Cardiac fibroblast (primary cell): Measurements from ENCODE around the gene RAB22A.

ENCODE experiments used
- DNase-seq, 2 donors: peaks; one replicate each; pipeline versions ENCODE4 v3.0.0 to v3.0.0-alpha.2; 2010; ENCODE audit warnings: low read depth in 2 of 2
- H3K4me3 ChIP-seq, 2 donors: replicated peaks in 1 of 2; 1 replicate in 1 of 2; 2 replicates in 1 of 2; pipeline ENCODE4 v1.5.1; 2011; ENCODE audit warnings: low read depth in 2 of 2, low read length in 2 of 2, mild to moderate bottlenecking in 2 of 2, moderate library complexity in 1 of 2
- TF ChIP-seq, protein P1 (sequence below): IDR thresholded peaks from one replicate; pipeline ENCODE4 v1.5.1; 2011; ENCODE audit warnings: low read depth, mild to moderate bottlenecking, low read length, inconsistent platforms

Gene RAB22A

DNA sequence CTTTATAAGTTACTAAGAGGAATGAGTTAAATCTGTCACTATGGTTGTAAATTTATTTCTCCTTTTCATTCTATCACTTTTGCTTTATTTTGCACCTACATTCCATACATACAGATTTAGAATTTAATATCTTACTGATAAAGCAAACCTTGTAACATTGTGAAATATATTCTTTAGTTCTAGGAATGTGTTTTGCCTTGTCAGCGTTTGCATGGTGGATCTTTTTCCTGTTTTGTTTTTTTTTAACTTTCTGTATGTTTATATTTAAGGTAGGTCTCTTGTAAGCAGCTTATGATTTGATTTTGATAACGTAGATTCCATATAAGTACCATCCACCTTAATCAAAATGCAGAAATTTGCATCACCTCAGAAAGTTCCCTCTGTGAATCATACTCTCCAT is 16.4 kb downstream of the RAB22A start:
- no peak for DNase-seq
- H3K4me3 ChIP-seq = no peak overlapping the region
- TF ChIP-seq, protein P1, sequence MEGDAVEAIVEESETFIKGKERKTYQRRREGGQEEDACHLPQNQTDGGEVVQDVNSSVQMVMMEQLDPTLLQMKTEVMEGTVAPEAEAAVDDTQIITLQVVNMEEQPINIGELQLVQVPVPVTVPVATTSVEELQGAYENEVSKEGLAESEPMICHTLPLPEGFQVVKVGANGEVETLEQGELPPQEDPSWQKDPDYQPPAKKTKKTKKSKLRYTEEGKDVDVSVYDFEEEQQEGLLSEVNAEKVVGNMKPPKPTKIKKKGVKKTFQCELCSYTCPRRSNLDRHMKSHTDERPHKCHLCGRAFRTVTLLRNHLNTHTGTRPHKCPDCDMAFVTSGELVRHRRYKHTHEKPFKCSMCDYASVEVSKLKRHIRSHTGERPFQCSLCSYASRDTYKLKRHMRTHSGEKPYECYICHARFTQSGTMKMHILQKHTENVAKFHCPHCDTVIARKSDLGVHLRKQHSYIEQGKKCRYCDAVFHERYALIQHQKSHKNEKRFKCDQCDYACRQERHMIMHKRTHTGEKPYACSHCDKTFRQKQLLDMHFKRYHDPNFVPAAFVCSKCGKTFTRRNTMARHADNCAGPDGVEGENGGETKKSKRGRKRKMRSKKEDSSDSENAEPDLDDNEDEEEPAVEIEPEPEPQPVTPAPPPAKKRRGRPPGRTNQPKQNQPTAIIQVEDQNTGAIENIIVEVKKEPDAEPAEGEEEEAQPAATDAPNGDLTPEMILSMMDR = no peak

DNA sequence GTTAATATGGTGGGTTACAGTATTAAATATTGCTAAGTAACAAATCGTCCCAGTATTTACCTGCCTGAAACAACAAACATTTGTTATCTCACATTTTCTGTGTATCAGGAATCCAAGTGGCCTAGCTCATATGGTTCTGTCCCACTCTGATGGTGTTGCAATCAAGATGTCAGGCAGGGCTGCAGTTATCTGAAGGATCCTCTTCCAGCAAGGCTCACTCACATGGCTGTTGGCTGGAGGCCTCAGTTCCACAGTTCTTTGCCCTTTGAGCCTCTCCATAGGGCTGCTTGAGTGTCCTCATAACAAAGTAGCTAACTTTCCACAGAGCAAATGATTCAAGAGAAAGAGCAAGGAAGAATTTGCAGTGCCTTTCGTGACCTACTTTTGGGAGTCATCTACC is 17.7 kb downstream of the RAB22A start:
- H3K4me3 ChIP-seq = no peak overlapping the region
- DNase-seq = peak in 1 of 2 donors; percentile 21
- TF ChIP-seq, protein P1 = no peak

DNA sequence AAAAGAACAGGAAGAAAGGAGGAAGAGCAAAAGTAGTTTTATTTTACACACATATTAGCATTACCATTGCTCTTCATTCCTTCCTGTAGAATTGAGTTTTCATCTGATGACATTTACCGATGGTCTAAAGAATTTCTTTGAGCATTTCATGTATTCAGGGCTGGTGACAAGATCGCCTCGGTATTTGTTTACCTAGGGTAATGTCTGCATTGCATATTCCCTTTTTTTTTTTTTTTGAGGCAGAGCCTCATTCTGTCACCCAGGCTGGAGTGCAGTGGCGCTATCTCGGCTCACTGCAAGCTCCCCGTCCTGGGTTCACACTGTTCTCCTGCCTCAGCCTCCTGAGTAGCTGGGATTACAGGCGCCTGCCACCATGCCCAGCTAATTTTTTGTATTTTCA is 19.3 kb downstream of the RAB22A start:
- no peak for DNase-seq
- H3K4me3 ChIP-seq = no peak overlapping the region
- TF ChIP-seq, protein P1 = no peak

DNA sequence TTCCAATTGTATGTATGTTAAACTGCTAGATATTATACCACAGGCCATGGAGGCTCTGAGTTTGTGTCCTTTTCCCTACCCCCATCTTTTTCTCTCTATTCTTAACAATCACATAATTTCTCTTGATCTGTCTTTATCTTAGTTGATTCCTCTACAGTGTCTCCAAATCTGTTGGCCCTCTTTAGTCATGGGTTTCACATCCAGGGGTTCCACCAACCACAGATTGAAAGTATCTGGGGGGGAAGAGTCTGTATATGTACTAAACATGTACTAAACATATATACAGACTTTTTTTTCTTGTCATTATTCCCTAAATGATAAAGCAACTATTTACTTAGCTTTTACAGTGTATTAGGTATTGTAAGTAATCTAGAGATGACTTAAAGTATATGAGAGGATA is 20.2 kb downstream of the RAB22A start:
- TF ChIP-seq, protein P1 = no peak
- no peak overlapping the region for H3K4me3 ChIP-seq

DNA sequence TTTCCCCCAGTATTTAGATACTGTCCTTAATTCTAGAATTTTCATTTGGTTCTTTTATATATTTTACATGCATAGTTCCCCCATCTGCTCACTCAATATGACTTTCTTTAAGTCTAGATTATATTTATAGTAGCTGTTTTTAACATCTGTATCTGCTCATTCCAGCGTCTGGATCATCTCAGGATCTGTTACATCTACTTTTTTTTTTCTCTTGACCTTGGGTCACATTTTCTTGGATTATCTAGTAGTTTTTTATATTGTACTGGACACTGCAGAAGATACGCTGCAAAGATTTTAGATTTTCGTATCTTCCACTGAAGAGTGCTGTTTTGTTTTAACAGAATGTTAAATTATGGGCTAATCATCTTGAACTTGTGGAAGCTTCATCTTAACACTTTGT is 20.7 kb downstream of the RAB22A start:
- DNase-seq = no peak
- no peak overlapping the region for H3K4me3 ChIP-seq
- TF ChIP-seq, protein P1 = no peak

More for the DNA sequence above, 20.2 kb downstream of the RAB22A start:
- no peak for DNase-seq

DNA sequence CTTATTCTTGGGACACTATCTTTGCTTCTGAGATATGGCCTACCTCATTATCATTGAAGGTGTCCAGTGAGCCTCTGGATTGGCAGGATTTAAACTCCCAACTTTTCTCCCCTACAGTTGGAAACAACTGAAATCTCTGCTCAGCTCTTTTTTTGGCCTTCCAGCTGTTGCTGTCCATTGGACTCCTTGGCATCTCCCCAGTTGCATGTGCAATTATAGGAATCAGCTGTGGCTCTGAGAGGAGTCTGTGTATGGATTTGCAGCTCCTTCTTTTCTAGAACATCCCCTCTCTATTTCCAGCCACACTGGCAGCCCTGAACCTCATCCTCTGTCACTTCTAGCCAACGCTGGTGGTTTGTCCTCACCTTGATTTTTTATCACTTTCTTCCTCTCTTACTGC is 21.2 kb downstream of the RAB22A start:
- no peak overlapping the region for H3K4me3 ChIP-seq
- TF ChIP-seq, protein P1 = no peak
- DNase-seq = peak in 1 of 2 donors; percentile 52

DNA sequence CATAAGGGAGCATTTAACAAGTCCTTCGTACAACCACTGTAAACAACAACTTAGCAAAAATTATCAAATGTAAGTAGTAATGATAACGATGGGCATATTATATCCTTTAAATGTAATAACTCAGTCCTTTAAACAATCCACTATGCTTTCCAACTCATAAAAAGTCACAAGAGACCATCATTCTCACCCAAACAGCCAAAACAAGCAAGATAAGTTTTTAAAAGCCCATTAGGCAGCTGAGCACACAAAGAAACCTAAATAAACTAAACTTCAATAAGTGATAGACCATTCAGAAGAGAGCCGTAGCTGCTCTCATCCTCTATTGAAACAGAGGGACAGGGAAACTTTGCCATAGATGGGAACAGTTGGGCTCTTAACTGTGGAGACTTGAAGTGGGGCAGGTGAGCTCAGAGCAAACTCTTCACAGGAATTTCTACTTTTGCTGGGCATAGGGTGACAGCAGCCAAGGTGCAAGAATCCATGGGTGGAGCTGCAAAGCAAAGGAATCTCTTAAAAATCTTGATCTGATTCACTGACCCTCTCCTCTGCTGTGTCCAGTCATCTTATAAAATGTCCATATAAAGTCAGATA is 22.5 kb downstream of the RAB22A start:
- TF ChIP-seq, protein P1 = no peak
- no peak for DNase-seq
- H3K4me3 ChIP-seq = no peak overlapping the region
